Hepatocyte (in vitro differentiated cells): ENCODE data around the gene KRT81. TPM values are rescaled to one million over a fixed set of nuclear protein-coding genes. Genes with fewer than 3 reads are reported as not detected.

Source experiments
- DNase-seq: peaks from one replicate; pipeline ENCODE4 v3.0.0-alpha.2; 2016; ENCODE audit warnings: low spot score
- H2AFZ ChIP-seq: fragments of 200-600 bp; sonication (generic); 2 replicates; pipeline ENCODE4 v1.6.0; 2016; ENCODE audit warnings: antibody characterized with exemption, mild to moderate bottlenecking
- H3K27ac ChIP-seq: fragments of 200-600 bp; sonication (generic); 2 replicates; pipeline ENCODE4 v1.5.1; 2016; ENCODE audit warnings: mild to moderate bottlenecking
- H3K27me3 ChIP-seq: fragments of 200-600 bp; sonication (generic); 2 replicates; pipeline ENCODE4 v1.6.1; 2016
- H3K36me3 ChIP-seq: fragments of 200-600 bp; sonication (generic); replicated peaks from 2 replicates; pipeline ENCODE4 v1.5.1; 2016; ENCODE audit warnings: low read depth; ENCODE audit not compliant: insufficient read depth
- H3K4me1 ChIP-seq: fragments of 200-600 bp; sonication (generic); 2 replicates; pipeline ENCODE4 v1.5.1; 2016; ENCODE audit warnings: mild to moderate bottlenecking, moderate library complexity; ENCODE audit not compliant: insufficient read depth
- H3K4me2 ChIP-seq: fragments of 200-600 bp; sonication (generic); 2 replicates; pipeline ENCODE4 v1.6.0; 2016
- H3K4me3 ChIP-seq: fragments of 200-600 bp; sonication (generic); 2 replicates; pipeline ENCODE4 v1.5.1; 2016; ENCODE audit warnings: mild to moderate bottlenecking
- H3K79me2 ChIP-seq: fragments of 200-600 bp; sonication (generic); 2 replicates; pipeline ENCODE4 v1.6.0; 2017; ENCODE audit warnings: mild to moderate bottlenecking
- H3K9me2 ChIP-seq: fragments of 200-600 bp; sonication (generic); replicated peaks from 2 replicates; pipeline ENCODE4 v1.6.0; 2017; ENCODE audit warnings: mild to moderate bottlenecking; ENCODE audit not compliant: insufficient read depth
- H3K9me3 ChIP-seq: fragments of 200-600 bp; sonication (generic); 2 replicates; pipeline ENCODE4 v1.5.1; 2016; ENCODE audit warnings: low read depth, mild to moderate bottlenecking
- H4K20me1 ChIP-seq: fragments of 200-600 bp; sonication (generic); 2 replicates; pipeline ENCODE4 v1.6.0; 2016; ENCODE audit warnings: mild to moderate bottlenecking; ENCODE audit not compliant: insufficient read depth, poor library complexity, severe bottlenecking
- EZH2 ChIP-seq: fragments of 200-600 bp; sonication (generic); IDR thresholded peaks from 2 replicates; pipeline ENCODE4 v1.6.1; 2016; ENCODE audit warnings: antibody characterized with exemption, mild to moderate bottlenecking, borderline replicate concordance
- EZH2phosphoT487 ChIP-seq: fragments of 200-600 bp; sonication (generic); IDR thresholded peaks from one replicate; pipeline ENCODE4 v1.6.1; 2018; ENCODE audit warnings: antibody characterized with exemption, mild to moderate bottlenecking, low read depth, moderate library complexity; ENCODE audit not compliant: unreplicated experiment, severe bottlenecking
- WGBS: methylation state at CpG from one replicate; pipeline ENCODE4 v1.1.6; 2016; ENCODE audit warnings: low lambda C conversion rate; ENCODE audit errors: missing lambda C conversion rate; 5-methylcytosine and 5-hydroxymethylcytosine counted together
- polyA plus RNA-seq: library from polyadenylated mRNA; unstranded; fragments of >200 nt; fragmentation: Nextera tagmentation; extraction: Ambion mirVana; gene quantifications from 2 replicates; pipeline ENCODE4 v1.2.1, GENCODE V29; 2016
- total RNA-seq: library from RNA; depleted of rRNA; stranded (reverse); fragments of >200 nt; gene quantifications from 2 replicates; pipeline ENCODE4 v1.2.3, GENCODE V29; 2014
- TF ChIP-seq, protein P1 (sequence below): fragments of 200-600 bp; sonication (generic); IDR thresholded peaks from 2 replicates; pipeline ENCODE4 v1.5.1; 2016; ENCODE audit warnings: antibody characterized with exemption, mild to moderate bottlenecking; ENCODE audit not compliant: poor library complexity

The KRT81 gene
- total and polyA plus RNA-seq, 2 experiments from 2014 or later: not detected

DNA sequence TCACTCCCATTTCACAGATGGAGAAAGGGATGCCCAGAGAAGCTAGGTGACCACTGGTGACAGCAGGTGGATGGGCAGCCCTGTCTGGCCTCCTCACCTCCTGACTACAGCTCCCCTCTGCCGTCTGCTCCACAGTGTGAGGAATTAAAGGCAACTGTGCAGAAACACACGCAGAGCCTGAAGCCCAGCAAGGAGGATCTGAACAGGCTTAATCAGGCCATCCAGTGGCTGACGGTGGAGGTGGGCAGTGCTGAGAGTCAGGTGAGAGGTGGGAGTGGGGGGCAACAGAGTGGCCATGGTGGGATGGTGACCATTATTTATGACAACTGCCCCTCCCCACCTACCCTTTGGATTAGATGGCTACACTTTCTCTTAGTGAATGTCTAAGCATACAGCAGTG, 15.6 kb downstream of the KRT81 start:
- 75% methylated on average over 3 of the region's 3 CpGs for WGBS
- H3K9me3 ChIP-seq: no peaks in the 10 kb centered on the region
- H3K4me3 ChIP-seq: no peak overlapping the region
- TF ChIP-seq, protein P1, sequence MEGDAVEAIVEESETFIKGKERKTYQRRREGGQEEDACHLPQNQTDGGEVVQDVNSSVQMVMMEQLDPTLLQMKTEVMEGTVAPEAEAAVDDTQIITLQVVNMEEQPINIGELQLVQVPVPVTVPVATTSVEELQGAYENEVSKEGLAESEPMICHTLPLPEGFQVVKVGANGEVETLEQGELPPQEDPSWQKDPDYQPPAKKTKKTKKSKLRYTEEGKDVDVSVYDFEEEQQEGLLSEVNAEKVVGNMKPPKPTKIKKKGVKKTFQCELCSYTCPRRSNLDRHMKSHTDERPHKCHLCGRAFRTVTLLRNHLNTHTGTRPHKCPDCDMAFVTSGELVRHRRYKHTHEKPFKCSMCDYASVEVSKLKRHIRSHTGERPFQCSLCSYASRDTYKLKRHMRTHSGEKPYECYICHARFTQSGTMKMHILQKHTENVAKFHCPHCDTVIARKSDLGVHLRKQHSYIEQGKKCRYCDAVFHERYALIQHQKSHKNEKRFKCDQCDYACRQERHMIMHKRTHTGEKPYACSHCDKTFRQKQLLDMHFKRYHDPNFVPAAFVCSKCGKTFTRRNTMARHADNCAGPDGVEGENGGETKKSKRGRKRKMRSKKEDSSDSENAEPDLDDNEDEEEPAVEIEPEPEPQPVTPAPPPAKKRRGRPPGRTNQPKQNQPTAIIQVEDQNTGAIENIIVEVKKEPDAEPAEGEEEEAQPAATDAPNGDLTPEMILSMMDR: no peak
- TF ChIP-seq EZH2phosphoT487 (no peak), EZH2 (no peak)
- no peak overlapping the region for H2AFZ ChIP-seq
- H3K36me3 ChIP-seq: no peaks in the 10 kb centered on the region
- H4K20me1 ChIP-seq: no peaks in the 10 kb centered on the region
- H3K4me2 ChIP-seq: no peak overlapping the region
- no peaks in the 10 kb centered on the region for H3K27me3 ChIP-seq
- H3K79me2 ChIP-seq: no peaks in the 10 kb centered on the region
- DNase-seq: no peak
- no peaks in the 10 kb centered on the region for H3K9me2 ChIP-seq
- no peak overlapping the region for H3K27ac ChIP-seq
- peaks cover 19% of the 10 kb centered on the region for H3K4me1 ChIP-seq

DNA sequence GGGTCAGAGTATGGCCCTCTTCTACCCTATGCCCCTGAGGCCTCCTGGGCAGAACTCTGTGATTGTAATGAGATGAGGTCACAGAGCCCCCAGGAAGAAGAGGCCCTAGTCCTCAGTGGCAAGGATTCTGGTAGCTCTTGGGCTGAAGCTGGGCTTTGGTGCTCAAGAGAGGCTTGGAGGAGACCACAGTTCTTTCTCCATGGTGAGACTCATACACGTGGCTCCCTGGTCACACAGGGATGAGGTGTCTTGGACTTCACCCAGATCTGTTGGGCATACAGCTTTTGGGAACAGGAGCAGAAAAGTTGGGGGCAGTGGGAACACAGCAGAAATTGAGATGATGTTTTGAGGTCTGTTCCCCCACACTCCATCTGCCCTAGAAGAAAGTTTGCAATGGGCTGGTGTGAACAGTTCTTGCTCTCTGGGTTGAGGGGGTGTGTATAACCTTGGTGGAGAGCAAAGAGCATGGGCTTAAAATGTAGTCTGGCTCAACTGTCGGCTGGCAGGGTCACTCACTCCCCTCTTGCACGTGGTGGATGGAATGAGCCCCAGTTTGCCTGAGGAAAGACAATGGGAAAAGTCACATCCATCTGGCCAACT, 16.7 kb downstream of the KRT81 start, which contains the start of gene KRT86:
Gene KRT86, plus strand, starts transcription at position 125 of the 600 bp plus-strand sequence. CDS start 27,272 bp downstream, outside the sequence.
- Histone ChIP-seq H3K9me3 (no peaks in the 10 kb centered on the region), H4K20me1 (no peaks in the 10 kb centered on the region), H3K27ac (no peak within 1 kb of the TSS), H3K36me3 (no peaks in the 10 kb centered on the region), H2AFZ (no peak within 1 kb of the TSS), H3K4me1 (peaks cover 10% of the 10 kb centered on the region), H3K4me3 (no peak within 1 kb of the TSS), H3K9me2 (no peaks in the 10 kb centered on the region), H3K4me2 (no peak within 1 kb of the TSS), H3K79me2 (no peaks in the 10 kb centered on the region), H3K27me3 (no peaks in the 10 kb centered on the region)
- 76% methylated on average over 3 of the region's 3 CpGs for WGBS
- no peak for DNase-seq
- TF ChIP-seq EZH2phosphoT487: no peak
- TF ChIP-seq, protein P1: no peak
- no peak for TF ChIP-seq EZH2

DNA sequence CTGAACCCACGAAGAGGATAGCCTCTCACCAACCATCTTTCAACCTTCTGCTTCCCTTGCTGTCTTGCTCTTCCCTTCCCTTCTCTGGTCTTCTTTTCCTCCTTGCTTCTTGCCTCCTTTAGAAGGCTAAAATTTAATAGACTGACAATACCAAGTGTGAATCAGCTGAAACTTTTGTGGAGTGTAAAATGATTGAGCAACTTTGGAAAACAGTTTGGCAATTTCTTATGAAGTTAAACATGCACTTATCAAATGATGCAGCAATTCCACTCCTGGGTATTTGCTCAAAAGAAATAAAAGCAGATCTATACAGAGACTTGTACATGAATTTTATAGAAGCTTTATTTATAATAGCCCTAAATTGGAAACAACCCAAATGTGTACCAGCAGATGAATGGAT, 20.2 kb downstream of the KRT81 start:
- Histone ChIP-seq H4K20me1 (no peaks in the 10 kb centered on the region), H3K36me3 (no peaks in the 10 kb centered on the region), H3K27ac (no peak overlapping the region), H3K4me1 (no peaks in the 10 kb centered on the region), H2AFZ (no peak overlapping the region), H3K9me3 (no peaks in the 10 kb centered on the region), H3K4me3 (no peak overlapping the region), H3K9me2 (no peaks in the 10 kb centered on the region), H3K79me2 (no peaks in the 10 kb centered on the region), H3K4me2 (no peak overlapping the region), H3K27me3 (no peaks in the 10 kb centered on the region)
- 50% methylated on average over 1 of the region's 1 CpG for WGBS
- DNase-seq: no peak
- TF ChIP-seq, protein P1: no peak
- TF ChIP-seq EZH2phosphoT487 (no peak), EZH2 (no peak)
